Measurements from ENCODE around the gene USP6NL. TPM values are rescaled to one million over a fixed set of nuclear protein-coding genes. Genes with fewer than 3 reads are reported as not detected.

The USP6NL gene
- total and polyA plus RNA-seq, 4 donors, result 24.6 to 30.8 (median 27.8) TPM

- Histone ChIP-seq H3K27ac (ENCODE audit: low read depth, low read length) (no peak overlapping the region), H3K36me3 (ENCODE audit: control insufficient read depth, insufficient read depth, low read length) (no peaks in the 10 kb centered on the region), H3K9me3 (ENCODE audit: control insufficient read depth, insufficient read depth, low read length) (no peaks in the 10 kb centered on the region), H3K4me3 (ENCODE audit: low read depth, low read length) (no peak overlapping the region), H3K27me3 (ENCODE audit: control insufficient read depth, insufficient read depth, low read length) (no peaks in the 10 kb centered on the region), H3K4me1 (ENCODE audit: control insufficient read depth, insufficient read depth, low read length) (peaks cover 5% of the 10 kb centered on the region)
- DNase-seq (ENCODE audit: low read depth in 4 of 6, low spot score in 6 of 6), result no peak
- WGBS (ENCODE audit: insufficient coverage), result 98% methylated on average over 2 of the region's 3 CpGs
These were observed 98.9 kb downstream of the USP6NL start for GRCh38 chr10:11512596-11512995.

- Histone ChIP-seq H3K4me1 (ENCODE audit: control insufficient read depth, insufficient read depth, low read length) (peaks cover 5% of the 10 kb centered on the region), H3K4me3 (ENCODE audit: low read depth, low read length) (no peak overlapping the region), H3K36me3 (ENCODE audit: control insufficient read depth, insufficient read depth, low read length) (no peaks in the 10 kb centered on the region), H3K9me3 (ENCODE audit: control insufficient read depth, insufficient read depth, low read length) (no peaks in the 10 kb centered on the region), H3K27me3 (ENCODE audit: control insufficient read depth, insufficient read depth, low read length) (no peaks in the 10 kb centered on the region), H3K27ac (ENCODE audit: low read depth, low read length) (no peak overlapping the region)
- DNase-seq (ENCODE audit: low read depth in 4 of 6, low spot score in 6 of 6), result peak in 1 of 6 donors; percentile 62
These were observed 100.1 kb downstream of the USP6NL start for GRCh38 chr10:11511321-11511720.

GRCh38 chr10:11510736-11511135 lies 100.7 kb downstream of the USP6NL start:
- Histone ChIP-seq H3K36me3 (ENCODE audit: control insufficient read depth, insufficient read depth, low read length) (no peaks in the 10 kb centered on the region), H3K27ac (ENCODE audit: low read depth, low read length) (no peak overlapping the region), H3K4me3 (ENCODE audit: low read depth, low read length) (no peak overlapping the region), H3K9me3 (ENCODE audit: control insufficient read depth, insufficient read depth, low read length) (no peaks in the 10 kb centered on the region), H3K27me3 (ENCODE audit: control insufficient read depth, insufficient read depth, low read length) (no peaks in the 10 kb centered on the region), H3K4me1 (ENCODE audit: control insufficient read depth, insufficient read depth, low read length) (peaks cover 5% of the 10 kb centered on the region)
- peak in 2 of 6 donors; percentile 41 to 72 for DNase-seq (ENCODE audit: low read depth in 4 of 6, low spot score in 6 of 6)
- WGBS (ENCODE audit: insufficient coverage), result 58% methylated on average over 3 of the region's 3 CpGs

GRCh38 chr10:11510281-11510680 lies 101.2 kb downstream of the USP6NL start:
- H3K36me3 ChIP-seq (ENCODE audit: control insufficient read depth, insufficient read depth, low read length), result no peaks in the 10 kb centered on the region
- H3K9me3 ChIP-seq (ENCODE audit: control insufficient read depth, insufficient read depth, low read length), result no peaks in the 10 kb centered on the region
- peaks cover 5% of the 10 kb centered on the region for H3K4me1 ChIP-seq (ENCODE audit: control insufficient read depth, insufficient read depth, low read length)
- WGBS (ENCODE audit: insufficient coverage), result 64% methylated on average over 3 of the region's 5 CpGs
- H3K4me3 ChIP-seq (ENCODE audit: low read depth, low read length), result no peak overlapping the region
- peak in 1 of 6 donors; percentile 53 for DNase-seq (ENCODE audit: low read depth in 4 of 6, low spot score in 6 of 6)
- H3K27me3 ChIP-seq (ENCODE audit: control insufficient read depth, insufficient read depth, low read length), result no peaks in the 10 kb centered on the region
- H3K27ac ChIP-seq (ENCODE audit: low read depth, low read length), result no peak overlapping the region

GRCh38 chr10:11509036-11509435 lies 102.4 kb downstream of the USP6NL start:
- DNase-seq (ENCODE audit: low read depth in 4 of 6, low spot score in 6 of 6), result no peak
- no peak overlapping the region for H3K4me3 ChIP-seq (ENCODE audit: low read depth, low read length)
- H3K9me3 ChIP-seq (ENCODE audit: control insufficient read depth, insufficient read depth, low read length), result no peaks in the 10 kb centered on the region
- no peak overlapping the region for H3K27ac ChIP-seq (ENCODE audit: low read depth, low read length)
- H3K4me1 ChIP-seq (ENCODE audit: control insufficient read depth, insufficient read depth, low read length), result peaks cover 5% of the 10 kb centered on the region
- H3K27me3 ChIP-seq (ENCODE audit: control insufficient read depth, insufficient read depth, low read length), result no peaks in the 10 kb centered on the region
- WGBS (ENCODE audit: insufficient coverage), result no CpG with 5 or more reads among the region's 5 CpGs
- no peaks in the 10 kb centered on the region for H3K36me3 ChIP-seq (ENCODE audit: control insufficient read depth, insufficient read depth, low read length)

- H3K36me3 ChIP-seq (ENCODE audit: control insufficient read depth, insufficient read depth, low read length), result no peaks in the 10 kb centered on the region
- no peak overlapping the region for H3K4me3 ChIP-seq (ENCODE audit: low read depth, low read length)
- H3K27ac ChIP-seq (ENCODE audit: low read depth, low read length), result peak overlapping the region; percentile 18
- peaks cover 5% of the 10 kb centered on the region for H3K4me1 ChIP-seq (ENCODE audit: control insufficient read depth, insufficient read depth, low read length)
- DNase-seq (ENCODE audit: low read depth in 4 of 6, low spot score in 6 of 6), result no peak
- H3K27me3 ChIP-seq (ENCODE audit: control insufficient read depth, insufficient read depth, low read length), result no peaks in the 10 kb centered on the region
- no CpG with 5 or more reads among the region's 3 CpGs for WGBS (ENCODE audit: insufficient coverage)
- H3K9me3 ChIP-seq (ENCODE audit: control insufficient read depth, insufficient read depth, low read length), result no peaks in the 10 kb centered on the region
These were observed 105.1 kb downstream of the USP6NL start for GRCh38 chr10:11506247-11506789.

- H3K4me3 ChIP-seq (ENCODE audit: low read depth, low read length), result no peak overlapping the region
- peak overlapping the region; percentile 18 for H3K27ac ChIP-seq (ENCODE audit: low read depth, low read length)
- H3K36me3 ChIP-seq (ENCODE audit: control insufficient read depth, insufficient read depth, low read length), result no peaks in the 10 kb centered on the region
- DNase-seq (ENCODE audit: low read depth in 4 of 6, low spot score in 6 of 6), result peak in 4 of 6 donors; percentile 39 to 83 (median 58)
- peaks cover 5% of the 10 kb centered on the region for H3K4me1 ChIP-seq (ENCODE audit: control insufficient read depth, insufficient read depth, low read length)
- 30% methylated on average over 3 of the region's 3 CpGs for WGBS (ENCODE audit: insufficient coverage)
- no peaks in the 10 kb centered on the region for H3K27me3 ChIP-seq (ENCODE audit: control insufficient read depth, insufficient read depth, low read length)
- no peaks in the 10 kb centered on the region for H3K9me3 ChIP-seq (ENCODE audit: control insufficient read depth, insufficient read depth, low read length)
These were observed 105.8 kb downstream of the USP6NL start for GRCh38 chr10:11505639-11506038.

GRCh38 chr10:11504566-11505285 lies 106.7 kb downstream of the USP6NL start:
- no peak for DNase-seq (ENCODE audit: low read depth in 4 of 6, low spot score in 6 of 6)
- H3K27me3 ChIP-seq (ENCODE audit: control insufficient read depth, insufficient read depth, low read length), result no peaks in the 10 kb centered on the region
- H3K27ac ChIP-seq (ENCODE audit: low read depth, low read length), result peak overlapping the region; percentile 1
- no peaks in the 10 kb centered on the region for H3K9me3 ChIP-seq (ENCODE audit: control insufficient read depth, insufficient read depth, low read length)
- no peak overlapping the region for H3K4me3 ChIP-seq (ENCODE audit: low read depth, low read length)
- no peaks in the 10 kb centered on the region for H3K36me3 ChIP-seq (ENCODE audit: control insufficient read depth, insufficient read depth, low read length)
- no peaks in the 10 kb centered on the region for H3K4me1 ChIP-seq (ENCODE audit: control insufficient read depth, insufficient read depth, low read length)
- WGBS (ENCODE audit: insufficient coverage), result no CpG with 5 or more reads among the region's 7 CpGs

GRCh38 chr10:11501600-11501999 lies 109.8 kb downstream of the USP6NL start:
- Histone ChIP-seq H3K27me3 (ENCODE audit: control insufficient read depth, insufficient read depth, low read length) (no peaks in the 10 kb centered on the region), H3K9me3 (ENCODE audit: control insufficient read depth, insufficient read depth, low read length) (no peaks in the 10 kb centered on the region), H3K4me1 (ENCODE audit: control insufficient read depth, insufficient read depth, low read length) (no peaks in the 10 kb centered on the region), H3K4me3 (ENCODE audit: low read depth, low read length) (no peak overlapping the region), H3K36me3 (ENCODE audit: control insufficient read depth, insufficient read depth, low read length) (no peaks in the 10 kb centered on the region), H3K27ac (ENCODE audit: low read depth, low read length) (no peak overlapping the region)
- DNase-seq (ENCODE audit: low read depth in 4 of 6, low spot score in 6 of 6), result no peak
- WGBS (ENCODE audit: insufficient coverage), result 95% methylated on average over 3 of the region's 3 CpGs

- no peak overlapping the region for H3K27ac ChIP-seq (ENCODE audit: low read depth, low read length)
- 100% methylated on average over 1 of the region's 4 CpGs for WGBS (ENCODE audit: insufficient coverage)
- no peaks in the 10 kb centered on the region for H3K36me3 ChIP-seq (ENCODE audit: control insufficient read depth, insufficient read depth, low read length)
- H3K4me1 ChIP-seq (ENCODE audit: control insufficient read depth, insufficient read depth, low read length), result no peaks in the 10 kb centered on the region
- no peaks in the 10 kb centered on the region for H3K27me3 ChIP-seq (ENCODE audit: control insufficient read depth, insufficient read depth, low read length)
- H3K9me3 ChIP-seq (ENCODE audit: control insufficient read depth, insufficient read depth, low read length), result no peaks in the 10 kb centered on the region
- DNase-seq (ENCODE audit: low read depth in 4 of 6, low spot score in 6 of 6), result no peak
- no peak overlapping the region for H3K4me3 ChIP-seq (ENCODE audit: low read depth, low read length)
These were observed 111.9 kb downstream of the USP6NL start for GRCh38 chr10:11499425-11500071.

All from spinal cord (tissue), 10 donors.